Embryonic facial prominence (tissue), 1 donor: ENCODE measurements around the gene ABCA6.
"Not testable (repeated sequence)": the region's sequence is repeated elsewhere in the genome, so short reads cannot be mapped to it uniquely, and the experiment has no call there.

ENCODE experiments used
- DNase-seq: peaks from one replicate; pipeline ENCODE4 v3.0.0-alpha.2; 2016; ENCODE audit errors: extremely low spot score

ABCA6 gene

DNA sequence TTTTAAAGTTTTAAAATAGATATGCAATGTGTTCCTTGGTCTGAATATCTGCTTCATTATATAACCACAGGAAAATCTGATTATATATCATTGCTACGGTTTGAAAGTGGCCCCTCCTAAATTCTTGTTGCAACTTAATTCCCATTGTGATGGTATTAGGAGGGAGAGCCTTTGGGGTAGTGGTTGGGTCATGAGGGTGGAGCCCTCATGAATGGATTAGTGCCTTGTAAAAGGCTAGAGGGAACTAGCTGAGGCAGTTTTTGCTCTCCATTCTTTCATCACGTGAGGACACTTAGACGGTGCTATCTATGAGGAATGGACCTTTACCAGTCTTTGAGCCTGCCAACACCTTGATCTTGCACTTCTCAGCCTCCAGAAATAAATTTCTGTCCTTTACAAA is 7.6 kb downstream of the ABCA6 start:
- no peak for DNase-seq

DNA sequence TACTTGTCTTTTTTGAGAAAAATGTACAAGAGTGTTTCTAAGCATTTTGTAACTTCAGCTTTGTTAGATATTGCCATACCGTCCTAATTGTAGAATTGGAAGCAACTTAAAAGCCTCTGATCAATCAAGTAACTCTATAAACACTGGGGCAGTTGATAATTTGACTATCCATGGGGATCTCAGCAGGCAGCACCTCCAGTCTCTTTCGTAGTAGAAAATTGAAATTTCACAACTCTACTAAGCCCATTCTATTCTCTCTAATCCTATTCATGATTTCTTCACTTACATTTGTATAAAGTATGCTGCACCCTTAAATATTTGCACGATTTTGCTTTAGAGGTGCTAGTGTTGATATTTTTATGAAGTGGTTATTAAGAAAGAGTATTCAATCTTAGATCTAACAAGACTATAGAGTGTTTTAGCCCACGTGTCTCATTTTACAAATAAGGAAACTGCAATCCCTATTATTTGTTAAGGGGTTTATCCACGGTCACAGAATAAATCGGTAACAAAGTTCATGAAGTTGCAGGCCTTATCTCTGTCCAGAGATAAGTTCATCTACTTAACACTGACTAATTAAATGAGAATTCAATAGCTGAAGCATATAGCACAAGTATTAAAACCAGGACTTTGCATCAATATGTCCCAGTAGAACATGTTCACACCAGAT is 10.9 kb downstream of the ABCA6 start:
- DNase-seq = no peak

- no peak for DNase-seq
Observed at GRCh38 chr17:69123626-69124025, 18.1 kb downstream of the ABCA6 start.

DNA sequence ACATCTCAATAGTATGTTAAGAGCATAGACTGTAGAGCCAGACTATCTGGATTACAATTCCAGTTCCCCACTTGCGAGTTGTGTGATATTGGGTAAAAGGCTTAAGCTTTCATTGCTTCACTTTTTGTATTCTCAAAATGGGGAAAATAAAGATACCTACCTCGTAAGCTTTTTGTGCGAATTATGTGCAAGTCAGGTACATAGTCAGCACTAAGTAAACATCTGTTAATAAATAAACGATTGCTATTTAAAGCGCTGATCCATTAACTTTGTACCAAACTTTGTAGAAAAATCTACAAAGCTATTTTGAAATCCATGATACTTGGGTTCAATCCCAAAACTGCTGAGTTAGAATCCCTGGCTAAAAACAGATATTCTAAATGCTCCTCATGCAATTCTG is 19.6 kb downstream of the ABCA6 start:
- no peak for DNase-seq

GRCh38 chr17:69117855-69118784 is 23.6 kb downstream of the ABCA6 start:
- DNase-seq = no peak

DNA sequence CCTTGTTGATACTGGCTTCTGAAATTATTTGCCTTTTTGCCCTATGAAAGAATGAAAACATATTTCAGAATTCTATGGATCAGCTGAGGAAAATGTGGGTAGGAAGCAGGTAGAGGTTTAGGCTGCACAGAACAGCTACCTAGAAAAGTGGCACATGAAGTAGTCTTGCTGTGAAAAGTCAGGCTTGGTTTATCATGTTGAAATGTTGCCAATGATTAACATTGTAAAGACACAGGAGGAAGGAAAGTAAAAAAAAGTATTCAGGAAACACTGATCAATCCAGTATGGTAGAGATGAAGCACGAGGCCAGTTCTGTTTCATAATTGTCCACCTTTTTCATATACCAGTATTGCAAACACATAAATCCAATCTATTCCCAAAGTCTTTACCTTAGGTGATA is 29.9 kb downstream of the ABCA6 start:
- DNase-seq = no peak

DNA sequence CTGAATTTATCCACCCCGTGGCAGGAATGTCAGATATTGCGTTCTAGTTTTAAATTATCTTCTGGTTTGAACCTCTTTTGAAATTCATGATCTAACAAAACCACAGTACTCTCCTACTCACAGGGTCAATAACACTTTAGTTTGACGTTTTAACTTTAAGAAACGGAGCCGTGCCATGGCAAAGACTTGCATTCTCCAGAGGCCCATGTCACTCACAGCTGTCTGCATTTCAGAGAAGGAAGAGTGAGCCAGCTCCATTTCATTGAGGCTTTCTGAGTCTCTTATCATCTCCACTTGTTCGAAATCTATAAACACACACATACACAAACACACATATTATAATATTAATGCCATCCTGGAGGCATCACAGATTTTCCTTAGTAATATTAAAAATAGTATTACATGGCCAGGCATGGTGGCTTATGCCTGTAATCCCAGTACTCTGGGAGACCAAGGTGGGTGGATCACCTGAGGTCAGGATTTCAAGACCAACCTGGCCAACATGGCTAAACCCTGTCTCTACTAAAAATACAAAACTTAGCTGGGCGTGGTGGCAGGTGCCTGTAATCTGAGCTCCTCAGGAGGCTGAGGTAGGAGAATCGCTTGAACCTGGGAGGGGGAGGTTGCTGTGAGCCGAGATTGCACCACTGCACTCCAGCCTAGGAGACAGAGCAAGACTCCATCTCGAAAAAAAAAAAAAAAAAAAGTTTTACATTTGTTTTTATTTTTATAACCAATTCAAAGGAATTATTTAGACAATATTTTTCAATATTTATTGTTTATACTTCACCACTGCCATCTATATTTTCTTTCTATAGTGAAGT is 35.6 kb downstream of the ABCA6 start:
- no peak for DNase-seq

- DNase-seq = no peak
Observed at GRCh38 chr17:69103557-69104233, 38.0 kb downstream of the ABCA6 start.

GRCh38 chr17:69098625-69099024 is 43.1 kb downstream of the ABCA6 start:
- DNase-seq = no peak

- DNase-seq = no peak
Observed at GRCh38 chr17:69096541-69096940, 45.2 kb downstream of the ABCA6 start.

DNA sequence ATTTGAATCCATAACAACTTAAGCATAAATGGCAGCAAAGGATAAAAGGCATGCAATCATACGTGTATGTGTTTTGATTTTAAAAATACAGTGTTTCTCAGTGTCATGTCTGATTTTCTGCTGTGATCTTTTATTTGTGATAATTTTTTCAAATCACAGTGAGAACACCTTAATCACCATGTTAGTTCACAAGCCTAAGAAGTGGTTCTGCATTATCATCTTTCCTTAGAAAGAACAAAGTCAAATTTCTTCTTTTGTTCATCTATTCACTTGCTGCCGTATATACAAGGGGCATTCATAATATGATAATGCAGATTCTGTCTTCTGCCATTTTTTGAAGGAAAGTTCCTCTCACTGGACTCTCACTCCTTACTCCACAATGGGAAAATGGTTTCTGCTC is 47.7 kb downstream of the ABCA6 start:
- no peak for DNase-seq

GRCh38 chr17:69093279-69093789 is 48.4 kb downstream of the ABCA6 start:
- no peak for DNase-seq

GRCh38 chr17:69090365-69090764 is 51.3 kb downstream of the ABCA6 start:
- no peak for DNase-seq

DNA sequence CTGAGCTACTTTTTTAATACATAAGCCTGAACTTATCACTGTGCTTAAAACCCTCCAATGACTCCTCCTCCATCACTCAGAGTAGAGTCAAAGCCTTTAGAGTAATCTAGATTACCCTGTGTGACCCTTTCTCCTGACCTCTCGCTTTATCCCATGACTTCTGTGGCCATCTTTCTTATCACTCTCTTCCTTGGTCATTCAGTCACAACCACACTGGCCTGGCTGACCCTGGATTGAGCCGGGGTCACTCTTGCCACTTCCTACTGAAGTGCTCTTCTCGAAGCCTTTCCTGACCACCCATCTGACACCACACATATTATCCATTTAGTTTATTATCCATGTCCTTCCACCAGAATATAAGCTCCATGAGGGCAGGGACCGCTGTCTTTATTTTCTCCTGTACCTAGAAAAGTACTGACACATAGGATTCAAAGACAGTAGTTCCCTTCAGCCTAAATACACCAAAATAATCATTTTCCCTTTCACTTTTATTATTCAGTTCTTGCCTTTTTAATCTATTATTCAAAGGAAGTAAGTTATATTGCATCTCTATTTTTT is 53.0 kb downstream of the ABCA6 start:
- no peak for DNase-seq

DNA sequence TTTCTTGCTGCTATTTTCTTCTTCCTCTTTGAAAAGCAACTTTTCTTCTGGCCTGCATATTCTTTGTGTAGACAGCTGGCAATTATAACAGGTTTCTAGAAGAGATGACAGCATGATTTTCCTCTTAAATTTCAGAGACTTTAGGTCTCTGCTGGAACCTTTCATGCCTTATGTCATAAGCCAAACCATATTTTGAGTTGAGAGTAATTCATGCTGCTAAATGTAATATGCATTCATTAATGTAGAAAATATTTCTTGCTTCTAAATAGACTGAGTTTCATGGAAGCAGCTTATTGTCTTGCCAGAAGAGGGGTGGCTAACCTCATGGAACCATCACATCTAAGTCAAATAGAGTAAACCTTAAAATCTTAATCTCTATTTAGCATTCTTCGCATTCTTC is 55.1 kb downstream of the ABCA6 start:
- DNase-seq = no peak

GRCh38 chr17:69084911-69085310 is 56.8 kb downstream of the ABCA6 start:
- no peak for DNase-seq

DNA sequence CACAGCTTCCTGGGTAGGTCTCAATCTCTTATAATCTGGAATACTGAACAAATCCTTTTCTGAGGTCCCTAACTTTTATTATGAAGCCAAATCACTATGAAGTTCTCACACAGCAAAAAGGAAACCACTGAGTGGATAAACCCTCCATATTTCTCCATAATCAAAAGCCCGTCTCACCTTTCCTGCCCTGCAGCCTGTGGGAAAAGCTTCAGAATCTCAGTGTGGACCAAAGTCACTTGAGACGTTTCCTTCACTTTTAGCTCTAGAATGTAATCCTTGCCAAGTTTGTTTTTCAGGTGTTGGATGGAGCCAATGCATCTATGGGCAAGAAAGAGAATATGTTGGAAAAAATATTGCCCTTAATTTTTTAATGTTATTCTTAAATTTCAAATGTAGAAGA is 59.0 kb downstream of the ABCA6 start:
- no peak for DNase-seq

GRCh38 chr17:69078864-69079263 is 62.8 kb downstream of the ABCA6 start:
- DNase-seq = no peak

DNA sequence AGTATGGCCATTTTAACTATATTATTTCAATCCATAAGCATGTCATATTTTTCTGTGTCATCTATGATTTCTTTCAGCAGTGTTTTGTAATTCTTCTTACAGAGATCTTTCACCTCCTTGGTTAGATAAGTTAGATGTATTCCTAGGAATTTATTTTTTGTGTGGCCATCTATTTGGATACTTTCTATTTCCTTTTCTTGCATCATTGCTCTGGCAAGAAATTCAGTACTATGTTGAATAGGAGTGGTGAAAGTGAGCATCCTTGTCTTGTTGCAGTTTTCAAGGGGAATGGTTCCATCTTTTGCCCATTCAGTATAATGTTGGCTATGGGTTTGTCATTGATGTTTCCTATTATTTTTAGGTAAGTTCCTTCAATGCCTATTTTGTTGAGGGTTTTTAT is 65.9 kb downstream of the ABCA6 start:
- no peak for DNase-seq

- not testable (repeated sequence) for DNase-seq
Observed at GRCh38 chr17:69073392-69073791, 68.3 kb downstream of the ABCA6 start.

DNA sequence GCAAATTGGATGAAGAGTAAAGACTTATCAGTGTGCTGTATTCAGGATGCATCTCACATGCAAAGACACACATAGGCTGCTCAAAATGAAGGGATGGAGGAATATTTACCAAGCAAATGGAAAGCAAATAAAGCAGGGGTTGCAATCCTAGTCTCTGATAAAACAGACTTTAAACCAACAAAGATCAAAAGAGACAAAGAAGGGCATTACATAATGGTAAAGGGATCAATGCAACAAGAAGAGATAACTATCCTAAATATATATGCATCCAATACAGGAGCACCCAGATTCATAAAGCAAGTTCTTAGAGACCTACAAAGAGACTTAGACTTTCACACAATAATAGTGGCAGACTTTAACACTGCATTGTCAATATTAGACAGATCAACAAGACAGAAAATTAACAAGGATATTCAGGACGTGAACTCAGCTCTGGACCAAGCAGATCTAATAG is 68.9 kb downstream of the ABCA6 start:
- not testable (repeated sequence) for DNase-seq
